ENCODE results near the gene ITLN1.

DNA sequence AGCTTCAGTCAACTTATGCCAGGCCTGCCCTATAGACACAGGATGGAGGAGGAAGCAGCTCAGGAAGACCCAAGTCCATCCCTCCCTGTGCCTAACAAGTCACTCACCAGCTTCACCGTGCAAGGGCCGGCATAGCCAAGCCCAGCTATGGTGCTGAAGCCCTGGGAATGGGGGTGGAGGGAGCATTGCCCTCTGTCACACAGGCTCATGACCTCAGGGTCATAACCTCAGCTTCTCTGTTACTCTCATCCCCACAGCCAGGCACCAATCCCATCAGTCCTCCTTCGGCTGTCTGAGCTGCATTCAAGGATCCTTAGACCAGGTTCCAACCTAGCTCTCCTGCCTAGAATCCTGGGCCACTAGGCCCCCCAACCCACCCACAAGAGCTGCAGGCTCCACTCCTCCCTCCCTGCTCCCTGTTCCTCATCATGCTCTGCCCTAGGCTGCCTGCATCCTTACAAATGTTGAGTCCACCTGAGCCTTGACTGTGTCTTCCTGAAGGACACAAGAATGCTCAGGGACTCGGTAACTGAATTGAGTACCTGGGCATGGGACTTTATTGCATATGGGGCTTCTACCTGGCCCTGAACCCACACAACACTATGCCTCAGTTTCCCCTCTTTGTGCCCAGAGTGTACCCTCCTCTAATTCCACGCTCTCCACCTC is 24.0 kb downstream of the ITLN1 start:
- TF ChIP-seq, protein P1, sequence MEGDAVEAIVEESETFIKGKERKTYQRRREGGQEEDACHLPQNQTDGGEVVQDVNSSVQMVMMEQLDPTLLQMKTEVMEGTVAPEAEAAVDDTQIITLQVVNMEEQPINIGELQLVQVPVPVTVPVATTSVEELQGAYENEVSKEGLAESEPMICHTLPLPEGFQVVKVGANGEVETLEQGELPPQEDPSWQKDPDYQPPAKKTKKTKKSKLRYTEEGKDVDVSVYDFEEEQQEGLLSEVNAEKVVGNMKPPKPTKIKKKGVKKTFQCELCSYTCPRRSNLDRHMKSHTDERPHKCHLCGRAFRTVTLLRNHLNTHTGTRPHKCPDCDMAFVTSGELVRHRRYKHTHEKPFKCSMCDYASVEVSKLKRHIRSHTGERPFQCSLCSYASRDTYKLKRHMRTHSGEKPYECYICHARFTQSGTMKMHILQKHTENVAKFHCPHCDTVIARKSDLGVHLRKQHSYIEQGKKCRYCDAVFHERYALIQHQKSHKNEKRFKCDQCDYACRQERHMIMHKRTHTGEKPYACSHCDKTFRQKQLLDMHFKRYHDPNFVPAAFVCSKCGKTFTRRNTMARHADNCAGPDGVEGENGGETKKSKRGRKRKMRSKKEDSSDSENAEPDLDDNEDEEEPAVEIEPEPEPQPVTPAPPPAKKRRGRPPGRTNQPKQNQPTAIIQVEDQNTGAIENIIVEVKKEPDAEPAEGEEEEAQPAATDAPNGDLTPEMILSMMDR (IDR thresholded peaks at IDR 0.05; ENCODE audit: extremely low read depth in 1 of 2, insufficient read depth in 1 of 2, low read depth in 1 of 2, low read length in 2 of 2): no peak
- TF ChIP-seq EZH2 (IDR thresholded peaks at IDR 0.05; ENCODE audit: borderline replicate concordance, low read depth, low read length, severe bottlenecking): no peak
- TF ChIP-seq MYC (IDR thresholded peaks at IDR 0.05; ENCODE audit: low read depth, low read length): no peak
- no peak for TF ChIP-seq POLR2A (IDR thresholded peaks at IDR 0.05; ENCODE audit: low read depth, low read length)
- TF ChIP-seq POLR2AphosphoS5 (IDR thresholded peaks at IDR 0.05; ENCODE audit: insufficient read depth, low read depth, low read length): no peak
